ENCODE measurements around the gene RIC1.
"Not testable (repeated sequence)": the region's sequence is repeated elsewhere in the genome, so short reads cannot be mapped to it uniquely, and the experiment has no call there.

The RIC1 gene

DNA sequence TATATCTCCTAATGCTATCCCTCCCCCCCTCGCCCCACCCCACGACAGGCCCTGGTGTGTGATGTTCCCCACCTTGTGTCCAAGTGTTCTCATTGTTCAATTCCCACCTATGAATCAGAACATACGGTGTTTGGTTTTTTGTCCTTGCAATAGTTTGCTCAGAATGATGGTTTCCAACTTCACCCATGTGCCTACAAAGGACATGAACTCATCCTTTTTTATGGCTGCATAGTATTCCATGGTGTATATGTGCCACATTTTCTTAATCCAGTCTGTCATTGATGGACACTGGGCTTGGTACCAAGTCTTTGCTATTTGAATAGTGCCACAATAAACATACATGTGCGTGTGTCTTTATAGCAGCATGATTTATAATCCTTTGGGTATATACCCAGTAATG lies 93.8 kb downstream of the RIC1 start:
- DNase-seq (ENCODE audit: low read depth in 2 of 2), result not testable (repeated sequence)

DNA sequence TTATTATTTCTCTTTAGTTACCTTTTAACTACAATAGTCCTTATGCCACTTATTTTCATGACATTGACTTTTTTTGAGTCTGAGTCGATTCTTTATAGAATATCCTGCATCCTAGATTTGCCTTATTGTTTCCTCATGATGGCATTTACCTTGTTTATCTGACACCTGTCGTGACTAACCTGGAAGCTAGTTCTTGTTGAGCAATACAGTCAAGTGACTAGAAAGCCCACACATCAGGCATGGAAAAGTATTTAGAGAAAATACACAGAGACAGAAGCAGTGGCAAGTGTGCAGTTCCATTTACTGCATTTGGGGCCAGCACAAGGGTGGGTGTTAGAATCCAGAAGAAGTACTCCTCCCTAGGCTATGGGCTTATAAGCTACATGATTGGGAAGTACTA lies 106.2 kb downstream of the RIC1 start:
- DNase-seq (ENCODE audit: low read depth in 2 of 2), result no peak

- DNase-seq (ENCODE audit: low read depth in 2 of 2), result no peak
Measured at GRCh38 chr9:5736563-5737346, 107.8 kb downstream of the RIC1 start.

- DNase-seq (ENCODE audit: low read depth in 2 of 2), result no peak
Measured at GRCh38 chr9:5743109-5743508, 114.2 kb downstream of the RIC1 start.

DNA sequence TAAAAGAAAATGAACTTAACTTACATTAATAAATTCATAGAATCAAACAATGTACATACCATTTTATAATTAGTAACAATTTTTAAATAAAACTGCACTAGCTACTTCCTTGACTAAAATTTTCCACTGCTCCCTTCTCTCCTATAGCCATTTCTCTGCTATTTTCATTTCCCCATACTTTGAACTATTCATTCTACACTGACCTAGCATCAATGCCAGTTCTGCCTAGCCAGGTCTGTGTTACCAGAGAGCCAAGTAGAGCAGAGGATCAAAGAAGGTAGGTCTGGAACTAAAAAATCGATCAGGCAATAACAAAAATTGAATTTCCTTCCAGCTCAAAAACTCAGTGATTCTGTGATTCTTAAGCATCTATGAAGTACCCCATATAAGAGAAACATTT lies 119.5 kb downstream of the RIC1 start:
- DNase-seq (ENCODE audit: low read depth in 2 of 2), result no peak

GRCh38 chr9:5749306-5749705 lies 120.4 kb downstream of the RIC1 start:
- DNase-seq (ENCODE audit: low read depth in 2 of 2), result no peak

- no peak for DNase-seq (ENCODE audit: low read depth in 2 of 2)
Measured at GRCh38 chr9:5750569-5750968, 121.7 kb downstream of the RIC1 start.

DNA sequence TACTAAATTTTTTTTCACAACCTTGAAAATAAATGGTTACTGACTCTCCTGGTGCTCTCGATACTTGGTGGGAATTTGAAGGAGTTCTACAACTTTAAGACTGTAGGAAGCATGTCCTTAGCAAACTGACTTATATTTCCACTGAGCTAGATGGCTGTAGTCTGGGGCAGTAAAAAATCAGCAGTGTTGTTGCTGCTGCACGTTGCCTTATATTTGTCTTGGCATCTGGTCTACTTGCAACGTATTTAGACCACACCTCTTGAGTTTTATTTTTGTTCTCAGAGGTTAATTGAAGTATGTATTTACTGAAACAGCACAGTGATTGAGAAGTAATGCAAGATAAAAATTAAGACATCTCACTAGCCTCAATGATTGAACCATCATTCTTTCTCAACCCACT lies 127.7 kb downstream of the RIC1 start:
- no peak for DNase-seq (ENCODE audit: low read depth in 2 of 2)

DNA sequence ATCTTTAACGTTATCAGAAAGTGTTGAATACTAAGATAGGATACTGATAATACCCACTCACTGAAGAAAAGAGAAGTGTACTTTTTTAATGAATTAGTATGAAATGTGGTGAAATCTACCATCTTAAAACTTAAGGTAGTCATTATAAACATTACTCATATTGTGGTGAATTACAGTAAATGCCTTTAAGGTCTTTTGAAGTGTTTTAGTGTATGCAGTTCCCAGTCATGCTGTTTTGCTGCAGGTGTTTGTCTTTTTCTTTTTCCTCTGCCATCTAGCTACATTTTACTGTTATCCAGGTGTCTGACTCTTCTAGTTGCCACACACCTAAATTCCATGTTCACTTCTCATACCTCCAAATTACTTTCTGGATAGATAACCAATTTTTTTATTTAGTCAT lies 131.4 kb downstream of the RIC1 start:
- no peak for DNase-seq (ENCODE audit: low read depth in 2 of 2)

- DNase-seq (ENCODE audit: low read depth in 2 of 2), result no peak
Measured at GRCh38 chr9:5762421-5762820, 133.5 kb downstream of the RIC1 start.

DNA sequence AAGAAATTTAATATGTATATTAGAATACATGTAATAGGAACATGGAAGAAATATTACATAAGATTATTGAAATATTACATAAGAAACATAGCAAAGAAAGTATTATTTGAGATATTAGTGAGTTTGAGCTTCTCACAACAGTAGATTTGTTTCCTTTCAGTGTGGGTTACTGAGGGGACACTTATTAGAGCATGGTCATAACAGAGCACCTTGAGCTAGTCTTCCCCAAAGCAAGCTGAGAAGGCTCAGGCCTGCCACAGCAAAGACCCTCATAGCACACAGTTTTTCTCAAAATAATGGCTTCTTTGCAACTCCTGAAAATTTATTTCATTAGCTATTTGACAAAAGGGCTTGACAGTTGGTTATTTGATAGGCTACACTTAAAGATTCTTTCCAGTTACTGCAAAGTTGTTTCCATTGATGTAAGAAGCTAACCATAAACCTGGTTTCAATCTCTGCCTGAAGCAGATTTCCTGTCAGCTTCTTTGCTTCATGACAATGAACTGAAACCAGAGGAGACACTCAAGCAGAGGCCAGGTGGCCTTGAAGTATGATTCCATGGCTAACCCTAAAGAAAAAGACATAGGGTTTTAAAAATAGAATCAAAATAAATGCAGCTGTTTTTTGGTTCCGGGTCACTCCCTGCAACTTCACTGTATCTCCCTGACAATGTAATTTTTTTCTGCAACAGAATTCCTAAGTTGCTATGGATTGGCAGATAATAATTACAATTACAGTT lies 135.4 kb downstream of the RIC1 start:
- no peak for DNase-seq (ENCODE audit: low read depth in 2 of 2)

- DNase-seq (ENCODE audit: low read depth in 2 of 2), result no peak
Measured at GRCh38 chr9:5767968-5768932, 139.3 kb downstream of the RIC1 start.

DNA sequence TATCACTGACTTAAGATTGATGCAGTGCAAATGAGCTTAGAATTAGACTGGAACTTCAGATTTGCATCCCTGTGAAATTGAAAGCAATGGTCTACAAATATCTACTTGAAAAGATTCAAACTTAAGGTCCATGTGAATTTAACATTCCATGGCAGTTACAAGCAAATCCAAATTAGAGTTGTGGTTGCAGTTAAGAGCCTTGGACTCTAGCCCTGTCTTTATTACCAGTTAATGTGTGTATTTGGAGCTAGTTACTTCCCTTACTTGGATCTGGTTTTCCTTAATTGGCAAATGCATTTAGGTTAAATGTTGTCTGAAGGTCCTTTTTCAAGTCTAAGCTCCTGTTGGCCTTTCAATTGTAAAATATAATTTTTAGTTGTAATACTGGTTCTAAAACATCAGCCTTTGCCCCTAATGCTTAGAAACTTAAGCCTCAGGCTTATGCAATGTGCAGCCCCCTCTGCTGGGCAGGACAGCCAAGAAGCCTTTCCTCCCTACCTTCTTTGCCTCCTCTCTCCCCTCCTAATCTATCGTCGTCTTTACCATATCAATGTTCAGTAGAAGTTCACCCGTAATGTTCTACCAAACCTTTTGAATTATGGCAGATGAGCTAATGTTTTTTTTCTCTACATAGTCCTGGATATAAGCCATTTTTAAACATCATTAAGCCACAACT lies 144.6 kb downstream of the RIC1 start:
- no peak for DNase-seq (ENCODE audit: low read depth in 2 of 2)

- DNase-seq (ENCODE audit: low read depth in 2 of 2), result no peak
Measured at GRCh38 chr9:5778805-5779204, 149.9 kb downstream of the RIC1 start.

DNA sequence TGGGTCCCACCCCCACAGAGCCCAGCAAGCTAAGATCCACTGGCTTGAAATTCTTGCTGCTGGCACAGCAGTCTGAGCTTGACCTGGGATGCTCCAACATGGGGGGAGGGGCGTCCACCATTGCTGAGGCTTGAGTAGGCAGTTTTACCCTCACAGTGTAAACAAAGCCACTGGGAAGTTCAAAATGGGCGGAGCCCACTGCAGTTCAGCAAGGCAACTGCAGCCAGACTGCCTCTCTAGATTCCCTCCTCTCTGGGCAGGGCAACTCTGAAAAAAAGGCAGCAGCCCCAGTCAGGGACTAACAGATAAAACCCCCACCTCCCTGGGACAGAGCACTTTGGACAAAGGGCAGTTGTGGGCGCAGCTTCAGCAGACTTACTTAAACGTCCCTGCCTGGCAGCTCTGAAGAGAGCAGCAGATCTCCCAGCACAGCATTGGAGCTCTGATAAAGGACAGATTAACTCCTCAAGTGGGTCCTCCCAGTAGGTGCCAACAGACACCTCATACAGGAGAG lies 150.9 kb downstream of the RIC1 start:
- DNase-seq (ENCODE audit: low read depth in 2 of 2), result not testable (repeated sequence)

DNA sequence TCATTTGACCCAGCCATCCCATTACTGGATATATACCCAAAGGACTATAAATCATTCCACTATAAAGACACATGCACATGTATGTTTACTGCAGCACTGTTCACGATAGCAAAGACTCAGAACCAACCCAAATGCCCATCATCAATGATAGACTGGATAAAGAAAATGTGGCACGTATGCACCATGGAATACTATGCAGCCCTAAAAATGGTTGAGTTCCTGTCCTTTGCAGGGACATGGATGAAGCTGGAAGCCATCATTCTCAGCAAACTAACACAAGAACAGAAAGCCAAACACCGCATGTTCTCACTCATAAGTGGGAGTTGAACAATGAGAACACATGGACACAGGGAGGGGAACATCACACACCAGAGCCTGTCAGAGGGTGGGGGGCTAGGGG lies 154.5 kb downstream of the RIC1 start:
- DNase-seq (ENCODE audit: low read depth in 2 of 2), result not testable (repeated sequence)

GRCh38 chr9:5783982-5784381 lies 155.1 kb downstream of the RIC1 start:
- no peak for DNase-seq (ENCODE audit: low read depth in 2 of 2)

DNA sequence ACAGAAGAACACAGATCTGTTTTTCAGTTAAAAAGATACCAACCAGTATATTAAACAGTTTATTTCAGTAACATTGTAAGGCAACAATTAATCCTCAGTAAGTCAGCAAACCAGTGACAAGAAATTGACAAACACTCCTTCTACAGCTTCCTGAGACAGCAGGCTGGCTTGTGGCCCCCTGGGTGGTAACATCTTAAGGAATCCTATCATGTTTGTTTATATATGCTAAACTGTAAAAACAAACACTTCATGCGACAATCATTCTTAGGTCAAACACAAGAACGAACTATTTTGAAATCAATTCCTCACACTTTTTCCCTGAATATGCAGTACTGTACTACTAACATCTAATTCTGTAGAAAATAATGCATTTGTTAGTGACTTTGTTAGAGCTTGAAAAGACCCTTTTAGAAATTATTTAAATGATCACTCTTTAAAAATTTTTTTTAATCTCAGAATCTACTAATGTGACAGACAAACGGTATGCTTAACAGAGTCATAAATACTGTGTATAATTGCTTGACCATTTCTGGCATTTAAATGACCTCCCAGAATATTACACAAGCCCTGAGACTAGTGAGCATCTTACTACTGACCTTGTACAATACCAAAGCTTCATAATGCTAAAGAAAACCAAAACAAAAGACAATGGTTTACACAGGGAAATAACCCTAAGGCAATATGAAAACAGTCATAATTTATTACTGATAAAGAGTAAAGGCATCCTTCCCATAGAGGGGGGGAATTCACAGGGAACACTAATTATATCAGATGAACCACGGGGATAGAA lies 155.8 kb downstream of the RIC1 start:
- DNase-seq (ENCODE audit: low read depth in 2 of 2), result no peak

GRCh38 chr9:5786370-5787127 lies 157.6 kb downstream of the RIC1 start:
- DNase-seq (ENCODE audit: low read depth in 2 of 2), result no peak

GRCh38 chr9:5787220-5787619 lies 158.3 kb downstream of the RIC1 start:
- no peak for DNase-seq (ENCODE audit: low read depth in 2 of 2)
